Activated CD8-positive, alpha-beta T cell treated with anti-CD3 and anti-CD28 coated beads, Interleukin-2, amount 10 ng/mL, durations not matched to agents 7 days and 5 days (primary cell): ENCODE results near the gene MEGF6. TPM values are rescaled to one million over a fixed set of nuclear protein-coding genes. Genes with fewer than 3 reads are reported as not detected.

ENCODE experiments used
- ATAC-seq: fragments of 150-1000 bp; cut with Tn5 transposase; one replicate; pipeline ENCODE4 v1.10.0; 2021; ENCODE audit warnings: moderate library complexity
- CTCF ChIA-PET: fragments of 350-600 bp; sonication (Branson Sonifier 250); formaldehyde crosslinking; loops from one replicate; lab custom pipeline; 2021; ENCODE audit warnings: antibody characterized with exemption; lab: Charles Lee
- POLR2A ChIA-PET: fragments of 350-600 bp; sonication (Branson Sonifier 250); formaldehyde crosslinking; loops from one replicate; lab custom pipeline; 2021; ENCODE audit warnings: antibody characterized with exemption; lab: Charles Lee
- DNase-seq: peaks from one replicate; pipeline ENCODE4 v3.0.0-alpha.2; 2020
- H3K27ac Mint-ChIP-seq: one replicate; pipeline ENCODE4 v1.8.0; 2021; ENCODE audit warnings: mild to moderate bottlenecking, mixed read lengths
- H3K27me3 Mint-ChIP-seq: one replicate; pipeline ENCODE4 v1.8.0; 2021; ENCODE audit warnings: low read depth, mixed read lengths
- H3K36me3 Mint-ChIP-seq: one replicate; pipeline ENCODE4 v1.8.0; 2021; ENCODE audit warnings: low read depth, mixed read lengths
- H3K4me1 Mint-ChIP-seq: one replicate; pipeline ENCODE4 v1.8.0; 2021; ENCODE audit warnings: low read depth, mixed read lengths
- H3K4me3 Mint-ChIP-seq: one replicate; pipeline ENCODE4 v1.8.0; 2021; ENCODE audit warnings: mild to moderate bottlenecking, mixed read lengths
- H3K9me3 Mint-ChIP-seq: one replicate; pipeline ENCODE4 v1.8.0; 2022; ENCODE audit warnings: mixed read lengths; ENCODE audit not compliant: insufficient read depth
- total RNA-seq, 2 experiments: library from RNA; stranded (reverse); gene quantifications; one replicate each; pipeline ENCODE4 v1.2.3, GENCODE V29; 2021

Gene MEGF6
- total RNA-seq, 2 experiments from 2014 or later, result 7.1 to 8.3 TPM

- ChIA-PET CTCF (interaction anchor here (0.8 to 1.1 kb wide), 2 partner anchors 40 to 127 kb away, joined by 3 read pairs; no protein-coding TSS in a partner anchor), POLR2A (no interaction called here)
- Mint-ChIP-seq H3K27ac (no peak overlapping the region), H3K27me3 (no peaks in the 10 kb centered on the region), H3K36me3 (no peaks in the 10 kb centered on the region), H3K4me3 (no peak overlapping the region), H3K9me3 (peaks cover 7% of the 10 kb centered on the region), H3K4me1 (peaks cover 5% of the 10 kb centered on the region)
- DNase-seq, result no peak
- no peak for ATAC-seq
These were observed 118.6 kb downstream of the MEGF6 start for GRCh38 chr1:3492545-3493246.

DNA sequence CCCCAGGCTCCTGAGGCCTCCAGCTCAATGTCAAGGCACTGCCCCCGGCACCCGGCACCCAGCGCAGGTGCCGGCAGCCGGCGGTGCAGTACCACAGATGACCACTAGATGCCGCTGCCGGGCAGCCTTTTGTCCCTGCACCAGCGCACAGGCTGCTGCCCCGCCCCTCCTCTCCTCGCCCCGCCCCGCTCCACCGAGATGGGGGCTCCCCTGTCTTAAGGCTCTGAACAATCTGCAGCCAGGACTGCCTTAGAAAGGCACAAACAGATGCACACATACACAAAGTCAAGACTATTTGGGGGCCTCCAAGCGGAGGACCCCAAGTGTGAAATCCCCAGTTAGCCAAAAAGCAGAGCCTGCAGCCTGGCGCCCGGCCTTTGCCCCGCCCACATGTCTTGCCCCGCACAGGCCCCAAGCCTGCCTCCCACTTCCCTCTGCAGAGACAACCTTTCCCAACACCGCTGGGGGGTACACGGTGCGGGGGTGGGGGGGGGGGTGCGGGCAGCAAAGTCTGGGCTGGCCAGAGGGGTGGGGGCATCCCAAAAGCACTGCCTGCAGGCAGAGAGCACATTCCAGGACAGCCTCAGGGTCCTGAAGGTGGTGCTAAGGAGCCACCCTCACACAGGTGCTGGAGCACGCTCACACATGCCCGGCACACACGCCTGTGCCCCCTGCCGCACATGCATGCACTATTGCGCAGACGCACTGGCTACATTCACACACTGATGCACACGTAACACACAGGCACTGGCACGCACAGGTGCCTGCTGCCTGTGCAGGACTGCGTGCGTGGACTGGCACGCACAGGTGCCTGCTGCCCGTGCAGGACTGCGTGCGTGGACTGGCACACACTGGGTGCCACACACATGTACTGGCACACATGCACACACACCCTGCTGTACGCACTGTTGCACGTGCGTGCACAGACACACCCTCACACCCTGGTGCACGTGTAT is 119.7 kb downstream of the MEGF6 start:
- Mint-ChIP-seq H3K4me1 (peaks cover 5% of the 10 kb centered on the region), H3K36me3 (no peaks in the 10 kb centered on the region), H3K27me3 (no peaks in the 10 kb centered on the region), H3K4me3 (peak overlapping the region; percentile 15), H3K9me3 (peaks cover 7% of the 10 kb centered on the region), H3K27ac (no peak overlapping the region)
- ChIA-PET CTCF (interaction anchor here (0.6 to 1.9 kb wide), 9 partner anchors 10 to 310 kb away, joined by 3 to 31 read pairs (median 4); no protein-coding TSS in a partner anchor), POLR2A (no interaction called here)
- ATAC-seq, result peak; percentile 94
- DNase-seq, result peak; percentile 83

DNA sequence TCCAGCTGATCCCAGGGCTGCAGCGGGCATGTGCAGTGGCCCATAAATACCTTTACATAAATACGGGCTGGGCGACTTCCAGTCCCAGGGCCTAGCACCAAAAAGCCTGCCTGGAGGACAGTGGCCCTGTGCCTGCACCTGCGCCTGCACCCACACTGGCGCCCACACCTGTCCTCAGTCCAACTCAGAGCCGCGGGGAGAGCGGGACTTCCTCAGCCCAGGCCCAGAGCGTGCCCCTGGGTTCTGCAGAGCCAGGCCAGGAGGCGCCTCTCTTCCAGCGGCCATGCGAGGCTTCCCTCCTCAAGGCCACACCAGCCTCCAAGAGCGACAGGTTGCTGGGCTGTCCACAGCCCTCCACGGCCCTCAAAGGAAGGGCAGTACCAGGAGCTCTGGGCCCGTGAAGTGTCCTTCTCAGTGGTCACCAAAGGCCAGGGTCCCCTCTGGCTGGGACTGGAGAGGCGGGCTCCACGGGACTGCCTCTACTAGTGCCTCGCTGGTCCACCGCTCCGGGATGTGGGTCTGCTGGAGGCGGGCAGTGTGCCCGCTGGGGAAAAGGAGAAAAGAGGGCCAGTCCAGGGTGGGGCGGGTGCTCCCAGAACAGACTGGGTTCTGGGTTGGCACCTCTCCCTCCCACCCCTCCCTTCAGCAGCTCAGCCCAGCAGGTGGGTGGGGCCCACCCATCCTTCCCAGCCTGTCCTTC is 121.1 kb downstream of the MEGF6 start:
- Mint-ChIP-seq H3K36me3 (no peaks in the 10 kb centered on the region), H3K4me1 (peaks cover 5% of the 10 kb centered on the region), H3K27me3 (no peaks in the 10 kb centered on the region), H3K4me3 (no peak overlapping the region), H3K9me3 (peaks cover 7% of the 10 kb centered on the region), H3K27ac (no peak overlapping the region)
- ATAC-seq (no peak), DNase-seq (no peak)
- CTCF ChIA-PET, result interaction anchor here (0.7 to 1.9 kb wide), 7 partner anchors 9 to 311 kb away, joined by 3 to 31 read pairs (median 4); no protein-coding TSS in a partner anchor
- POLR2A ChIA-PET, result no interaction called here

DNA sequence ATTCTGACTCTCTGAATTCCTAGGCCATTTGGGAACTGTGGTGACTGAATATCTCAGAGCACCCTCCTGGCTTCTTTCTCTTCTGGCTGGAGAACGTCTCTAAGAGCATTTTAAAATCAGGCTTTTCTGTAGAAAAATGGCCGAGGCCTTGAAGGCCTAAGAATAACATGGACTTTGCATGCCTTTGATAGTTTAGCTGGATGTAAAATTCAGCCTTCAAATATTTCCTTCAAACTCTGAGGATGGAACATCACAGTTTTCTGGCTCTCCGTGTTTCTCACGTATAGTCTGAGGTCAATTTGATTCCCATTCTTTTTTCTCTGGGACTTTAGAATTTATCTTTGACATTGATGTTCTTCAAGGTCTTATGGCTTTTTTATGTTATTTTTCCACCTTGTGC is 122.9 kb downstream of the MEGF6 start:
- no peak for ATAC-seq
- CTCF ChIA-PET, result interaction anchor here (2.5 kb wide), 1 partner anchor 131 kb away, joined by 9 read pairs; no protein-coding TSS in a partner anchor
- Mint-ChIP-seq H3K9me3 (peaks cover 7% of the 10 kb centered on the region), H3K4me3 (no peak overlapping the region), H3K27ac (no peak overlapping the region), H3K27me3 (no peaks in the 10 kb centered on the region), H3K4me1 (peaks cover 5% of the 10 kb centered on the region), H3K36me3 (no peaks in the 10 kb centered on the region)
- POLR2A ChIA-PET, result no interaction called here
- no peak for DNase-seq

DNA sequence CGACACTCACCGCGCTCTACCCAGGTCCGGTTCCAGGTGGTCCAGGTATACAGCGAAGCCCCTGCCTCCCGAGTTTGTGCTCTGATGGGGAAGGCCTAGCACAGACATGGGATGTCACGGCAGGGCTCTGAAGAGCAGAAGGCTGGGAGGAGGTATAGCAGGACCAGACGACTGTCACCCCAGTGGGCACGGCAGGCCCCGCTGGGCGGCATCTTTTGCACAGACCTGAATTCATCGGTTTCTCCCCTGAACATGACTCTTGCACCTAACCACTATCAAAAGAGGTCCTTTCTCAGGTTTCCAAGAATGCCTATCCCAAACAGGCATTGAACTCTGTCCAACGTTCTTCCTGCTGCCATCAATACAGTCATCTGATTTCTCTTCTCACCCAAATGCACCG is 126.3 kb downstream of the MEGF6 start:
- no peaks in the 10 kb centered on the region for H3K36me3 Mint-ChIP-seq
- H3K9me3 Mint-ChIP-seq, result peaks cover 7% of the 10 kb centered on the region
- H3K4me1 Mint-ChIP-seq, result no peaks in the 10 kb centered on the region
- H3K27me3 Mint-ChIP-seq, result no peaks in the 10 kb centered on the region
- H3K27ac Mint-ChIP-seq, result no peak overlapping the region
- ATAC-seq, result no peak
- CTCF ChIA-PET, result interaction anchor here (1.3 to 2.5 kb wide), 2 partner anchors 32 kb away, joined by 5 to 12 read pairs; no protein-coding TSS in a partner anchor
- no peak for DNase-seq
- H3K4me3 Mint-ChIP-seq, result no peak overlapping the region
- POLR2A ChIA-PET, result no interaction called here

- DNase-seq, result peak; percentile 47
- no peak overlapping the region for H3K27ac Mint-ChIP-seq
These were observed 127.4 kb downstream of the MEGF6 start for GRCh38 chr1:3483801-3484444.

GRCh38 chr1:3483380-3483779 is 127.9 kb downstream of the MEGF6 start:
- CTCF ChIA-PET, result interaction anchor here (1.0 kb wide), 1 partner anchor 31 kb away, joined by 4 read pairs; no protein-coding TSS in a partner anchor
- Mint-ChIP-seq H3K27me3 (no peaks in the 10 kb centered on the region), H3K36me3 (no peaks in the 10 kb centered on the region), H3K27ac (no peak overlapping the region), H3K9me3 (peaks cover 4% of the 10 kb centered on the region), H3K4me1 (no peaks in the 10 kb centered on the region), H3K4me3 (no peak overlapping the region)
- POLR2A ChIA-PET, result no interaction called here
- ATAC-seq, result no peak
- DNase-seq, result no peak

More at GRCh38 chr1:3483801-3484444, 127.4 kb downstream of the MEGF6 start:
- H3K4me1 Mint-ChIP-seq, result no peaks in the 10 kb centered on the region
- no peak overlapping the region for H3K4me3 Mint-ChIP-seq
- peaks cover 7% of the 10 kb centered on the region for H3K9me3 Mint-ChIP-seq
- H3K36me3 Mint-ChIP-seq, result no peaks in the 10 kb centered on the region
- ChIA-PET POLR2A (no interaction called here), CTCF (interaction anchor here (1.3 kb wide), 1 partner anchor 31 kb away, joined by 5 read pairs; no protein-coding TSS in a partner anchor)
- H3K27me3 Mint-ChIP-seq, result no peaks in the 10 kb centered on the region
- peak; percentile 55 for ATAC-seq

GRCh38 chr1:3482378-3482849 is 128.9 kb downstream of the MEGF6 start:
- DNase-seq, result no peak
- no peaks in the 10 kb centered on the region for H3K9me3 Mint-ChIP-seq
- H3K27ac Mint-ChIP-seq, result no peak overlapping the region
- H3K36me3 Mint-ChIP-seq, result no peaks in the 10 kb centered on the region
- no peaks in the 10 kb centered on the region for H3K27me3 Mint-ChIP-seq
- CTCF ChIA-PET, result interaction anchor here (1.0 to 1.8 kb wide), 2 partner anchors 29 to 30 kb away, joined by 4 to 9 read pairs; no protein-coding TSS in a partner anchor
- POLR2A ChIA-PET, result no interaction called here
- no peak overlapping the region for H3K4me3 Mint-ChIP-seq
- ATAC-seq, result peak; percentile 51
- H3K4me1 Mint-ChIP-seq, result no peaks in the 10 kb centered on the region

- Mint-ChIP-seq H3K4me3 (no peak overlapping the region), H3K9me3 (no peaks in the 10 kb centered on the region), H3K36me3 (no peaks in the 10 kb centered on the region), H3K27ac (no peak overlapping the region), H3K27me3 (no peaks in the 10 kb centered on the region), H3K4me1 (no peaks in the 10 kb centered on the region)
- POLR2A ChIA-PET, result no interaction called here
- DNase-seq, result no peak
- CTCF ChIA-PET, result interaction anchor here (1.4 to 1.8 kb wide), 2 partner anchors 9 to 29 kb away, joined by 4 to 9 read pairs; no protein-coding TSS in a partner anchor
- no peak for ATAC-seq
These were observed 129.4 kb downstream of the MEGF6 start for GRCh38 chr1:3481836-3482375.

DNA sequence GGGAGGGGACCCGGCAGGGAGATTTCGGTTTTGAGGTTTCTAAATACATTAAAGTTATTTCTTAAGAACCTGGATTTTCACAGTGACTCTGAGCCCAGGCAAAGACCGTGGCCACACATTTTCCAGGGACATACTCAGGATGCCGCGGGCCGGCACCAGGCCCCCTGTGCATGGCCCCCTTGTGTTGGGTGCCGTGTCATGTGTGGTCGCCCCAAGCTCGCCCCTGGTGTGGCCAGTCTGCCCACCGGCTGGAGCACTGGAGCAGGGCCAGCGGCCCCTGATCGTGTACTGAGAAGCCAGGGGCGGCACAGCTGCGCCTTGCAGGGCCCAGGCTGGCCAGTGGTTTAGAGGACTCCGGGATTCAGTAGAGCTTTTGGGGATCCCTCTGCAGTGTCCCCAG is 130.3 kb downstream of the MEGF6 start:
- ChIA-PET POLR2A (no interaction called here), CTCF (interaction anchor here (1.4 to 1.8 kb wide), 2 partner anchors 10 to 28 kb away, joined by 4 to 9 read pairs; no protein-coding TSS in a partner anchor)
- H3K4me3 Mint-ChIP-seq, result no peak overlapping the region
- H3K4me1 Mint-ChIP-seq, result no peaks in the 10 kb centered on the region
- ATAC-seq, result no peak
- no peaks in the 10 kb centered on the region for H3K9me3 Mint-ChIP-seq
- H3K27ac Mint-ChIP-seq, result no peak overlapping the region
- H3K27me3 Mint-ChIP-seq, result no peaks in the 10 kb centered on the region
- no peaks in the 10 kb centered on the region for H3K36me3 Mint-ChIP-seq
- no peak for DNase-seq
